Parathyroid adenoma (tissue), 2 donors: ENCODE measurements around the gene PLOD1.

Experiments used
- H2AFZ ChIP-seq: fragments of 300-600 bp; sonication (generic); one replicate; pipeline ENCODE4 v1.7.0; 2017; ENCODE audit warnings: antibody characterized with exemption, mild to moderate bottlenecking
- H3K27ac ChIP-seq: fragments of 300-600 bp; sonication (generic); one replicate; pipeline ENCODE4 v1.7.0; 2017
- H3K27me3 ChIP-seq: fragments of 300-600 bp; sonication (generic); one replicate; pipeline ENCODE4 v1.7.0; 2017; ENCODE audit warnings: low read length; ENCODE audit not compliant: control insufficient read depth, insufficient read depth
- H3K36me3 ChIP-seq: fragments of 300-600 bp; sonication (generic); one replicate; pipeline ENCODE4 v1.7.0; 2017; ENCODE audit warnings: low read length; ENCODE audit not compliant: control insufficient read depth, insufficient read depth
- H3K4me1 ChIP-seq: fragments of 300-600 bp; sonication (generic); one replicate; pipeline ENCODE4 v1.7.0; 2017; ENCODE audit warnings: control low read depth
- H3K4me2 ChIP-seq: fragments of 300-600 bp; sonication (generic); one replicate; pipeline ENCODE4 v1.7.0; 2017; ENCODE audit warnings: low read length
- H3K4me3 ChIP-seq: fragments of 300-600 bp; sonication (generic); one replicate; pipeline ENCODE4 v1.7.0; 2017; ENCODE audit warnings: low read depth, low read length
- H3K79me2 ChIP-seq: fragments of 300-600 bp; sonication (generic); one replicate; pipeline ENCODE4 v1.7.0; 2017; ENCODE audit warnings: control low read depth
- H3K9ac ChIP-seq: fragments of 300-600 bp; sonication (generic); one replicate; pipeline ENCODE4 v1.7.0; 2017; ENCODE audit warnings: mild to moderate bottlenecking
- H3K9me3 ChIP-seq: fragments of 300-600 bp; sonication (generic); one replicate; pipeline ENCODE4 v1.7.0; 2017; ENCODE audit warnings: low read length; ENCODE audit not compliant: control insufficient read depth
- CTCF ChIP-seq: fragments of 300-600 bp; sonication (generic); IDR thresholded peaks from one replicate; pipeline ENCODE4 v1.7.0; 2017; ENCODE audit warnings: antibody characterized with exemption, mild to moderate bottlenecking
- donor health status: primary hyperparathyroidism.

The PLOD1 gene

GRCh38 chr1:12022036-12022435 lies 87.5 kb downstream of the PLOD1 start:
- H2AFZ ChIP-seq, result no peak overlapping the region
- H3K36me3 ChIP-seq, result no peaks in the 10 kb centered on the region
- H3K4me2 ChIP-seq, result no peak overlapping the region
- no peak overlapping the region for H3K4me3 ChIP-seq
- no peaks in the 10 kb centered on the region for H3K4me1 ChIP-seq
- no peak overlapping the region for H3K9ac ChIP-seq
- no peaks in the 10 kb centered on the region for H3K79me2 ChIP-seq
- H3K9me3 ChIP-seq, result no peaks in the 10 kb centered on the region
- no peak overlapping the region for H3K27ac ChIP-seq
- H3K27me3 ChIP-seq, result no peaks in the 10 kb centered on the region
- TF ChIP-seq CTCF, result no peak
